K562 (cell line): ENCODE data around the gene OLAH. TPM values are rescaled to one million over a fixed set of nuclear protein-coding genes. Genes with fewer than 3 reads are reported as not detected.

Experiments
- ATAC-seq: fragments of 200-7000 bp; cut with Tn5 transposase; 3 replicates; pipeline ENCODE4 v1.9.1; 2020; ENCODE audit warnings: moderate library complexity
- BruUV-seq: library from RNA; stranded (reverse); fragments of 400-500 nt; replicated peaks from 2 replicates; lab custom pipeline; 2021; lab: Mats Ljungman, UMichigan
- CTCF ChIA-PET: fragments of 300-600 bp; formaldehyde crosslinking; extraction: SDS; loops from one replicate; lab custom pipeline; 2021; ENCODE audit warnings: low intra/inter-chr PET ratio; lab: Yijun Ruan, JAX
- POLR2A ChIA-PET: fragments of 300-600, 350-650 bp; sonication (Branson Sonifier 250); formaldehyde crosslinking; extraction: SDS; loops from one replicate; lab custom pipeline; 2021; ENCODE audit warnings: antibody characterized with exemption, inconsistent platforms; lab: Yijun Ruan, JAX
- DNase-seq, 4 experiments: peaks; one replicate each; pipeline versions ENCODE4 v3.0.0 to v3.0.0-alpha.2; 2011 to 2018; ENCODE audit warnings: low spot score in 3 of 4, mixed read lengths in 3 of 4; ENCODE audit errors: extremely low read depth in 1 of 4
- FAIRE-seq: peaks from 2 replicates; lab custom pipeline; 2011; peaks lifted over from hg19 to GRCh38; lab: Jason Lieb, UNC
- H2AFZ ChIP-seq: 2 replicates; pipeline ENCODE4 v1.6.0; 2011; ENCODE audit warnings: low read depth, low read length, control low read depth, inconsistent platforms
- H3K27ac ChIP-seq: fragments of 200-600 bp; 3 replicates; pipeline ENCODE4 v1.8.0; 2011; ENCODE audit warnings: low read depth, mild to moderate bottlenecking, control low read depth, inconsistent platforms, low read length, moderate library complexity, mixed read lengths; ENCODE audit errors: extremely low read depth
- H3K27me3 ChIP-seq, 2 experiments: fragments of 300-600 bp in 1 of 2; 2 replicates in 1 of 2; 3 replicates in 1 of 2; pipeline versions ENCODE4 v1.6.0 to v1.8.0; 2011; ENCODE audit warnings: inconsistent platforms in 2 of 2, low read length in 2 of 2, mild to moderate bottlenecking in 1 of 2, mixed read lengths in 1 of 2, moderate library complexity in 1 of 2; ENCODE audit not compliant: control insufficient read depth in 2 of 2, insufficient read depth in 2 of 2
- H3K36me3 ChIP-seq: fragments of 300-600 bp; 3 replicates; pipeline ENCODE4 v1.8.0; 2011; ENCODE audit warnings: mild to moderate bottlenecking, low read length, inconsistent platforms; ENCODE audit not compliant: control insufficient read depth, insufficient read depth
- H3K4me1 ChIP-seq, 2 experiments: fragments of 200-600 bp in 1 of 2; replicated peaks in 1 of 2; 2 replicates in 1 of 2; 3 replicates in 1 of 2; pipeline versions ENCODE4 v1.5.1 to v1.8.0; 2011; ENCODE audit warnings: inconsistent platforms in 2 of 2, low read length in 2 of 2, mild to moderate bottlenecking in 1 of 2, mixed read lengths in 1 of 2, moderate library complexity in 1 of 2; ENCODE audit not compliant: control insufficient read depth in 2 of 2, insufficient read depth in 2 of 2
- H3K4me2 ChIP-seq: 2 replicates; pipeline ENCODE4 v1.6.1; 2011; ENCODE audit warnings: low read length, control low read depth, inconsistent platforms, mixed read lengths; ENCODE audit not compliant: insufficient read depth
- H3K4me3 ChIP-seq: fragments of 200-600 bp; sonication (generic), shearing (Covaris generic); 2 replicates; pipeline ENCODE4 v1.5.1; 2016; ENCODE audit warnings: control low read depth, inconsistent platforms
- H3K79me2 ChIP-seq: fragments of 200-600 bp; 3 replicates; pipeline ENCODE4 v1.8.0; 2011; ENCODE audit warnings: low read length, inconsistent platforms; ENCODE audit not compliant: control insufficient read depth, insufficient read depth
- H3K9ac ChIP-seq, 2 experiments: 2 replicates each; pipeline versions ENCODE4 v1.6.0 to v1.6.1; 2011; ENCODE audit warnings: low read depth in 2 of 2, low read length in 2 of 2, control low read depth in 1 of 2, inconsistent platforms in 1 of 2, mild to moderate bottlenecking in 1 of 2, mixed read lengths in 1 of 2; ENCODE audit not compliant: insufficient read depth in 1 of 2
- H3K9me1 ChIP-seq: one replicate; pipeline ENCODE4 v1.6.0; 2011; ENCODE audit warnings: inconsistent platforms, mild to moderate bottlenecking, low read length, moderate library complexity; ENCODE audit not compliant: control insufficient read depth, insufficient read depth
- H3K9me3 ChIP-seq: replicated peaks from 2 replicates; pipeline ENCODE4 v1.5.1; 2011; ENCODE audit warnings: low read depth, low read length, inconsistent platforms; ENCODE audit not compliant: control insufficient read depth, insufficient read depth
- H4K20me1 ChIP-seq: replicated peaks from 2 replicates; pipeline ENCODE4 v1.6.1; 2011; ENCODE audit warnings: low read length, inconsistent platforms, mixed read lengths; ENCODE audit not compliant: control insufficient read depth, insufficient read depth
- CEBPG ChIP-seq, 3 experiments: fragments of 200-800 bp in 1 of 3; sonication (Bioruptor generic) in 1 of 3; sonication (generic) in 1 of 3; formaldehyde crosslinking in 1 of 3; IDR thresholded peaks in 2 of 3; conservative IDR thresholded peaks in 1 of 3; 2 replicates each; pipeline versions ENCODE4 v1.6.1 to v1.8.0; 2016 to 2022; ENCODE audit warnings: missing compliant biosample characterization in 2 of 3, missing genetic modification characterization in 2 of 3, mild to moderate bottlenecking in 1 of 3, missing genetic modification reagents in 1 of 3
- PML ChIP-seq: IDR thresholded peaks from 2 replicates; pipeline ENCODE4 v1.6.1; 2012; ENCODE audit warnings: low read length, inconsistent platforms
- THRAP3 ChIP-seq: fragments of 450-650 bp; IDR thresholded peaks from 2 replicates; pipeline ENCODE4 v1.6.1; 2016; ENCODE audit warnings: mild to moderate bottlenecking, inconsistent platforms, borderline replicate concordance
- ZFP36 ChIP-seq: fragments of 150-350 bp; IDR thresholded peaks from 2 replicates; pipeline ENCODE4 v1.6.1; 2018; ENCODE audit warnings: low read length, low read depth; ENCODE audit not compliant: partially characterized antibody
- ZNF134 ChIP-seq: fragments of 250-450 bp; sonication (Bioruptor Pico); conservative IDR thresholded peaks from 2 replicates; pipeline ENCODE4 v1.4.0; 2020
- ZNF583 ChIP-seq: fragments of 250-450 bp; sonication (Bioruptor Pico); IDR thresholded peaks from 2 replicates; pipeline ENCODE4 v1.4.0; 2020
- WGBS: fragments of 100-300 bp; shearing (Covaris generic); methylation state at CpG from one replicate; pipeline ENCODE4 v1.1.6; 2016; ENCODE audit warnings: low coverage, mixed read lengths; ENCODE audit not compliant: insufficient coverage; ENCODE audit errors: missing lambda C conversion rate; 5-methylcytosine and 5-hydroxymethylcytosine counted together
- in situ Hi-C: fragments of 300-500 bp; cut with MboI; formaldehyde crosslinking; loops from 4 replicates; pipeline ENCODE4 v1.15.0; 2018; ENCODE audit warnings: inconsistent platforms, mixed read lengths
- intact Hi-C: fragments of 100-400 bp; cut with micrococcal nuclease; formaldehyde crosslinking; loops from 2 replicates; pipeline ENCODE4 v1.14.2; 2022
- polyA plus RNA-seq, 8 experiments: library from polyadenylated mRNA; depleted of rRNA in 4 of 8; stranded (reverse) in 5 of 8; unstranded in 3 of 8; fragments of >200 nt; fragmentation: Nextera tagmentation in 2 of 8; fragmentation: Illumina TruSeq in 1 of 8; extraction: Ambion mirVana in 2 of 8; extraction: Trizol in 1 of 8; gene quantifications; 2 replicates each; pipeline versions ENCODE4 v1.2.1 to v1.2.3, GENCODE V29; 2011 to 2014; ENCODE audit warnings: inconsistent platforms in 1 of 8, missing spikeins in 1 of 8
- total RNA-seq, 7 experiments: library from RNA; depleted of rRNA in 6 of 7; stranded (reverse); fragments of >200 nt in 6 of 7; fragmentation: Illumina TruSeq in 2 of 7; extraction: Trizol in 2 of 7; gene quantifications; 2 replicates each; pipeline versions ENCODE4 v1.2.1 to v1.2.3, GENCODE V29; 2011 to 2021; ENCODE audit warnings: low replicate concordance in 1 of 7
- TF ChIP-seq, protein P1 (sequence below), 2 experiments: fragments of 450-650 bp; formaldehyde crosslinking in 1 of 2; IDR thresholded peaks; 2 replicates each; pipeline versions ENCODE4 v1.4.0 to v1.6.1; 2014 to 2020; ENCODE audit warnings: mild to moderate bottlenecking in 2 of 2, borderline replicate concordance in 1 of 2, low read depth in 1 of 2
- TF ChIP-seq, protein P2 (sequence below): fragments of 450-650 bp; formaldehyde crosslinking; IDR thresholded peaks from 2 replicates; pipeline ENCODE4 v1.4.0; 2022; ENCODE audit warnings: mild to moderate bottlenecking, moderate library complexity
- TF ChIP-seq, protein P3 (sequence below): fragments of 250-450 bp; sonication (Bioruptor Pico); IDR thresholded peaks from 2 replicates; pipeline ENCODE4 v1.8.0; 2022; ENCODE audit warnings: inconsistent platforms

OLAH gene
- total and polyA plus RNA-seq, 9 of the 15 experiments (the other 6 are each of a cell fraction or from before 2014, with no cell fraction given), result 0.11 to 0.45 (median 0.18) TPM; not detected in 3

DNA sequence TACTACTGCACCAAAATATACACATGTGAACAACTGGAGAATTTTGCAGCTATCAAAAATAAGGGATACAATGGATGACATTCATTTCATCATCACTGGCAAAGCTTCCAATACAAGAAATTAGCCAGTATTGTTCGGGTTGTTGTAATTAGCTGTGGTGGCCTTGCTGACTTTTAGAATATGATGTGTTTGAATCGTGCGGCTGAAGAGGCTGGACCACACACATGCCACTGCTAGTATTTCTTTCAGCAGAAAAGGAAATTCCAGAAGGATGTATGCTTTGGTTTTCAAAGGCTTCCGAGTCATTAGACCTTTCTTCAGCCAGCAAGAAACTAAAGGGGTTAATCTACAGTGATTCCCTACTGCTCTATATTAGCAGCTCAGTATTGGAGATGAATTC lies 70.0 kb downstream of the OLAH start (continued):
- TF ChIP-seq, protein P1, sequence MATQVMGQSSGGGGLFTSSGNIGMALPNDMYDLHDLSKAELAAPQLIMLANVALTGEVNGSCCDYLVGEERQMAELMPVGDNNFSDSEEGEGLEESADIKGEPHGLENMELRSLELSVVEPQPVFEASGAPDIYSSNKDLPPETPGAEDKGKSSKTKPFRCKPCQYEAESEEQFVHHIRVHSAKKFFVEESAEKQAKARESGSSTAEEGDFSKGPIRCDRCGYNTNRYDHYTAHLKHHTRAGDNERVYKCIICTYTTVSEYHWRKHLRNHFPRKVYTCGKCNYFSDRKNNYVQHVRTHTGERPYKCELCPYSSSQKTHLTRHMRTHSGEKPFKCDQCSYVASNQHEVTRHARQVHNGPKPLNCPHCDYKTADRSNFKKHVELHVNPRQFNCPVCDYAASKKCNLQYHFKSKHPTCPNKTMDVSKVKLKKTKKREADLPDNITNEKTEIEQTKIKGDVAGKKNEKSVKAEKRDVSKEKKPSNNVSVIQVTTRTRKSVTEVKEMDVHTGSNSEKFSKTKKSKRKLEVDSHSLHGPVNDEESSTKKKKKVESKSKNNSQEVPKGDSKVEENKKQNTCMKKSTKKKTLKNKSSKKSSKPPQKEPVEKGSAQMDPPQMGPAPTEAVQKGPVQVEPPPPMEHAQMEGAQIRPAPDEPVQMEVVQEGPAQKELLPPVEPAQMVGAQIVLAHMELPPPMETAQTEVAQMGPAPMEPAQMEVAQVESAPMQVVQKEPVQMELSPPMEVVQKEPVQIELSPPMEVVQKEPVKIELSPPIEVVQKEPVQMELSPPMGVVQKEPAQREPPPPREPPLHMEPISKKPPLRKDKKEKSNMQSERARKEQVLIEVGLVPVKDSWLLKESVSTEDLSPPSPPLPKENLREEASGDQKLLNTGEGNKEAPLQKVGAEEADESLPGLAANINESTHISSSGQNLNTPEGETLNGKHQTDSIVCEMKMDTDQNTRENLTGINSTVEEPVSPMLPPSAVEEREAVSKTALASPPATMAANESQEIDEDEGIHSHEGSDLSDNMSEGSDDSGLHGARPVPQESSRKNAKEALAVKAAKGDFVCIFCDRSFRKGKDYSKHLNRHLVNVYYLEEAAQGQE (IDR thresholded peaks at IDR 0.05; ENCODE audit: borderline replicate concordance), result no peak
- TF ChIP-seq, protein P1 (CRISPR knock-in tag; IDR thresholded peaks at IDR 0.05; ENCODE audit: low read depth), result no peak
- TF ChIP-seq, all 486 proteins: peak for 0

DNA sequence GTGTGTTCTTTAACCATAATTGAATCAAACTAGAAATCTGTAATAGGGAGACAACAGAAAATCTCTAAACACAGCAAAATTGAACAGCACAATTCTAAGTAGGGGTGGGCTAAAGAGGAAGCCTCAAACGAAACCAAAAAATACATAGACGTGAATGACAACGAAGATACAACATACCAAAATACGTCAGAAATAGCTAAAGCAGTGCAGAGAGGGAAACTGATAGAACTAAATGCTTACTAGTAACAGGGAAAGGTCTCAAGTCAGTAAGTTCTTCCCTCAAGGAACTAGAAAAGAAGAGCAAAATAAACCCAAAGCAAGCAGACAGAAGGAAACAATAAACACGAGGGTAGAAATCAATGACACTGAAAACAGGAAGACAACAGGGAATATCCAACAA lies 72.5 kb downstream of the OLAH start:
- intact Hi-C loops, result no loop called here
- WGBS, result 62% methylated on average over 5 of the region's 5 CpGs
- no peak for DNase-seq
- peaks cover 14% of the 10 kb centered on the region; the same call in 2 of the 3 replicates for H3K36me3 ChIP-seq
- H3K9me3 ChIP-seq, result no peaks in the 10 kb centered on the region; the same call in 1 of the 2 replicates
- BruUV-seq, result no TSS peak
- H3K4me3 ChIP-seq, result no peak overlapping the region
- no peaks in the 10 kb centered on the region for H4K20me1 ChIP-seq
- ChIA-PET CTCF (no interaction called here), POLR2A (interaction anchor here (2.0 kb wide), 1 partner anchor 15 kb away, joined by 4 read pairs; no protein-coding TSS in a partner anchor)
- no peaks in the 10 kb centered on the region for H3K79me2 ChIP-seq
- no peak for ATAC-seq
- in situ Hi-C loops, result no loop called here
- no peak overlapping the region for H3K4me2 ChIP-seq
- no peaks in the 10 kb centered on the region for H3K9me1 ChIP-seq
- no peak overlapping the region for H2AFZ ChIP-seq
- H3K27ac ChIP-seq, result no peak overlapping the region
- H3K9ac ChIP-seq, result no peak overlapping the region
- no peaks in the 10 kb centered on the region for H3K4me1 ChIP-seq
- no peaks in the 10 kb centered on the region for H3K27me3 ChIP-seq
- peak; percentile 48 for FAIRE-seq
- TF ChIP-seq, protein P2, sequence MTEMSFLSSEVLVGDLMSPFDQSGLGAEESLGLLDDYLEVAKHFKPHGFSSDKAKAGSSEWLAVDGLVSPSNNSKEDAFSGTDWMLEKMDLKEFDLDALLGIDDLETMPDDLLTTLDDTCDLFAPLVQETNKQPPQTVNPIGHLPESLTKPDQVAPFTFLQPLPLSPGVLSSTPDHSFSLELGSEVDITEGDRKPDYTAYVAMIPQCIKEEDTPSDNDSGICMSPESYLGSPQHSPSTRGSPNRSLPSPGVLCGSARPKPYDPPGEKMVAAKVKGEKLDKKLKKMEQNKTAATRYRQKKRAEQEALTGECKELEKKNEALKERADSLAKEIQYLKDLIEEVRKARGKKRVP (CRISPR knock-in tag), result no peak
- no peak for TF ChIP-seq ZFP36
- TF ChIP-seq ZNF134 (CRISPR knock-in tag), result no peak
- no peak for TF ChIP-seq CEBPG (CRISPR knock-in tag; IDR thresholded peaks at IDR 0.05)
- no peak for TF ChIP-seq CEBPG (tag; conservative IDR thresholded peaks at IDR 0.05 in 1 of 2, IDR thresholded peaks at IDR 0.05 in 1 of 2)
- no peak for TF ChIP-seq THRAP3
- TF ChIP-seq, protein P3, sequence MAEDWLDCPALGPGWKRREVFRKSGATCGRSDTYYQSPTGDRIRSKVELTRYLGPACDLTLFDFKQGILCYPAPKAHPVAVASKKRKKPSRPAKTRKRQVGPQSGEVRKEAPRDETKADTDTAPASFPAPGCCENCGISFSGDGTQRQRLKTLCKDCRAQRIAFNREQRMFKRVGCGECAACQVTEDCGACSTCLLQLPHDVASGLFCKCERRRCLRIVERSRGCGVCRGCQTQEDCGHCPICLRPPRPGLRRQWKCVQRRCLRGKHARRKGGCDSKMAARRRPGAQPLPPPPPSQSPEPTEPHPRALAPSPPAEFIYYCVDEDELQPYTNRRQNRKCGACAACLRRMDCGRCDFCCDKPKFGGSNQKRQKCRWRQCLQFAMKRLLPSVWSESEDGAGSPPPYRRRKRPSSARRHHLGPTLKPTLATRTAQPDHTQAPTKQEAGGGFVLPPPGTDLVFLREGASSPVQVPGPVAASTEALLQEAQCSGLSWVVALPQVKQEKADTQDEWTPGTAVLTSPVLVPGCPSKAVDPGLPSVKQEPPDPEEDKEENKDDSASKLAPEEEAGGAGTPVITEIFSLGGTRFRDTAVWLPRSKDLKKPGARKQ (CRISPR knock-in tag), result no peak
- TF ChIP-seq PML, result no peak
- no peak for TF ChIP-seq ZNF583 (CRISPR knock-in tag)
